ENCODE results near the gene MAF.

GRCh38 chr16:79632289-79632688 is 31.8 kb upstream of the MAF start:
- TF ChIP-seq POLR2A (IDR thresholded peaks at IDR 0.05) (no peak), CTCF (IDR thresholded peaks at IDR 0.05 in 8 of 11, conservative IDR thresholded peaks at IDR 0.05 in 3 of 11) (no peak)
